HepG2 (cell line): Measurements from ENCODE around the gene MAPK8. TPM values are rescaled to one million over a fixed set of nuclear protein-coding genes. Genes with fewer than 3 reads are reported as not detected.

ENCODE experiments used
- ATAC-seq: fragments of 200-7000 bp; cut with Tn5 transposase; 3 replicates; pipeline ENCODE4 v1.9.1; 2020; ENCODE audit warnings: mild to moderate bottlenecking, moderate library complexity
- BruUV-seq: library from RNA; stranded (reverse); fragments of 400-500 nt; replicated peaks from 2 replicates; lab custom pipeline; 2021; lab: Mats Ljungman, UMichigan
- CTCF ChIA-PET: fragments of 300-600 bp; formaldehyde crosslinking; extraction: SDS; loops from one replicate; lab custom pipeline; 2021; ENCODE audit warnings: low total read pairs, inconsistent platforms, low intra/inter-chr PET ratio; lab: Yijun Ruan, JAX
- POLR2A ChIA-PET: fragments of 350-600 bp; sonication (Branson Sonifier 250); formaldehyde crosslinking; loops from one replicate; lab custom pipeline; 2020; ENCODE audit warnings: antibody characterized with exemption, inconsistent platforms; lab: Yijun Ruan, JAX
- DNase-seq: peaks from one replicate; pipeline ENCODE4 v3.0.0-alpha.2; 2015; ENCODE audit warnings: low spot score
- FAIRE-seq: peaks from 3 replicates; lab custom pipeline; 2011; peaks lifted over from hg19 to GRCh38; lab: Jason Lieb, UNC
- H2AFZ ChIP-seq: one replicate; pipeline ENCODE4 v1.6.1; 2011; ENCODE audit warnings: low read length, inconsistent platforms
- H3K27ac ChIP-seq: fragments of 300-600 bp; 3 replicates; pipeline ENCODE4 v1.8.0; 2011; ENCODE audit warnings: mixed run types, mild to moderate bottlenecking, mixed read lengths, low read length, inconsistent platforms; ENCODE audit not compliant: insufficient read depth; ENCODE audit errors: extremely low read length
- H3K27me3 ChIP-seq, 2 experiments: fragments of 200-600 bp in 1 of 2; 2 replicates in 1 of 2; 3 replicates in 1 of 2; pipeline versions ENCODE4 v1.6.0 to v1.8.0; 2011; ENCODE audit warnings: low read length in 2 of 2, mild to moderate bottlenecking in 2 of 2, moderate library complexity in 2 of 2, inconsistent platforms in 1 of 2; ENCODE audit not compliant: insufficient read depth in 2 of 2, control insufficient read depth in 1 of 2
- H3K36me3 ChIP-seq, 2 experiments: fragments of 200-600 bp in 1 of 2; replicated peaks in 1 of 2; 2 replicates in 1 of 2; 3 replicates in 1 of 2; pipeline versions ENCODE4 v1.5.1 to v1.8.0; 2011; ENCODE audit warnings: low read length in 2 of 2, inconsistent platforms in 1 of 2; ENCODE audit not compliant: insufficient read depth in 2 of 2, control insufficient read depth in 1 of 2
- H3K4me1 ChIP-seq: 2 replicates; pipeline ENCODE4 v1.5.1; 2012; ENCODE audit warnings: low read length, inconsistent platforms; ENCODE audit not compliant: insufficient read depth
- H3K4me2 ChIP-seq: 2 replicates; pipeline ENCODE4 v1.6.0; 2011; ENCODE audit warnings: low read depth, low read length, inconsistent platforms
- H3K4me3 ChIP-seq, 3 experiments: fragments of 200-600 bp in 1 of 3; sonication (generic), shearing (Covaris generic) in 1 of 3; replicated peaks in 1 of 3; 2 replicates each; pipeline ENCODE4 v1.5.1; 2011 to 2016; ENCODE audit warnings: low read length in 3 of 3, inconsistent platforms in 2 of 3, low read depth in 2 of 3, mild to moderate bottlenecking in 2 of 3, control low read depth in 1 of 3, mixed read lengths in 1 of 3; ENCODE audit not compliant: insufficient read depth in 1 of 3
- H3K79me2 ChIP-seq: one replicate; pipeline ENCODE4 v1.6.1; 2011; ENCODE audit warnings: low read length, inconsistent platforms; ENCODE audit not compliant: insufficient read depth
- H3K9ac ChIP-seq: 2 replicates; pipeline ENCODE4 v1.6.0; 2011; ENCODE audit warnings: mild to moderate bottlenecking, low read depth, low read length, inconsistent platforms; ENCODE audit not compliant: insufficient read depth
- H3K9me3 ChIP-seq: 2 replicates; pipeline ENCODE4 v1.5.1; 2012; ENCODE audit warnings: mild to moderate bottlenecking, low read length
- H4K20me1 ChIP-seq: 2 replicates; pipeline ENCODE4 v1.6.0; 2011; ENCODE audit warnings: inconsistent platforms, mild to moderate bottlenecking, low read length, moderate library complexity; ENCODE audit not compliant: insufficient read depth
- ATRX ChIP-seq: sonication (generic); formaldehyde crosslinking; IDR thresholded peaks from 2 replicates; pipeline ENCODE4 v1.4.0; 2020; ENCODE audit warnings: missing genetic modification reagents, borderline replicate concordance
- CEBPB ChIP-seq: IDR thresholded peaks from 2 replicates; pipeline ENCODE4 v1.6.1; 2011; ENCODE audit warnings: low read depth, low read length, improper control_type of control experiment, borderline replicate concordance
- KDM5A ChIP-seq: fragments of 200-600 bp; sonication (generic); IDR thresholded peaks from 2 replicates; pipeline ENCODE4 v1.7.0; 2018; ENCODE audit warnings: antibody characterized with exemption, mild to moderate bottlenecking, low read length, borderline replicate concordance
- MEIS2 ChIP-seq: sonication (generic); formaldehyde crosslinking; IDR thresholded peaks from 2 replicates; pipeline ENCODE4 v1.9.0; 2021; ENCODE audit warnings: mild to moderate bottlenecking, missing genetic modification reagents
- NRL ChIP-seq: sonication (generic); formaldehyde crosslinking; IDR thresholded peaks from 2 replicates; pipeline ENCODE4 v1.5.0; 2020; ENCODE audit warnings: missing genetic modification reagents, mild to moderate bottlenecking, moderate library complexity, borderline replicate concordance
- POLR2G ChIP-seq: fragments of 200-400 bp; formaldehyde crosslinking; IDR thresholded peaks from 2 replicates; pipeline ENCODE4 v1.6.1; 2018; ENCODE audit warnings: mild to moderate bottlenecking, low read depth, low read length, moderate library complexity
- PPARG ChIP-seq: conservative IDR thresholded peaks from 2 replicates; pipeline ENCODE4 v1.6.1; 2016; ENCODE audit warnings: missing biosample characterization, missing genetic modification reagents
- SIN3A ChIP-seq: IDR thresholded peaks from 2 replicates; pipeline ENCODE4 v1.6.1; 2011; ENCODE audit warnings: low read depth, mild to moderate bottlenecking, control low read depth, low read length, borderline replicate concordance
- TOPORS ChIP-seq: sonication (generic); formaldehyde crosslinking; IDR thresholded peaks from 2 replicates; pipeline ENCODE4 v1.8.0; 2023; ENCODE audit warnings: mild to moderate bottlenecking, missing genetic modification reagents
- ZFP37 ChIP-seq: sonication (generic); formaldehyde crosslinking; IDR thresholded peaks from 2 replicates; pipeline ENCODE4 v1.4.0; 2020; ENCODE audit warnings: missing genetic modification reagents, borderline replicate concordance
- ZNF354B ChIP-seq: sonication (generic); formaldehyde crosslinking; IDR thresholded peaks from 2 replicates; pipeline ENCODE4 v1.8.0; 2022; ENCODE audit warnings: mild to moderate bottlenecking, missing genetic modification reagents
- ZNF562 ChIP-seq: sonication (generic); formaldehyde crosslinking; IDR thresholded peaks from 2 replicates; pipeline ENCODE4 v1.8.0; 2022; ENCODE audit warnings: missing genetic modification reagents, borderline replicate concordance
- ZNF615 ChIP-seq: sonication (generic); formaldehyde crosslinking; IDR thresholded peaks from 2 replicates; pipeline ENCODE4 v1.5.0; 2020; ENCODE audit warnings: mild to moderate bottlenecking, missing genetic modification reagents, borderline replicate concordance
- ZNF788 ChIP-seq: sonication (generic); formaldehyde crosslinking; IDR thresholded peaks from 2 replicates; pipeline ENCODE4 v1.5.0; 2020; ENCODE audit warnings: mild to moderate bottlenecking, missing genetic modification reagents, borderline replicate concordance
- WGBS: methylation state at CpG from one replicate; pipeline ENCODE4 v1.1.6; 2017; ENCODE audit warnings: low lambda C conversion rate; 5-methylcytosine and 5-hydroxymethylcytosine counted together
- in situ Hi-C: cut with HindIII; loops from 2 replicates; pipeline ENCODE4 v1.10.0; 2017; ENCODE audit warnings: low pct_unique_long_range_greater_than_20kb; ENCODE audit not compliant: extremely low pct_ligation_motif_present
- intact Hi-C: fragments of 100-400 bp; cut with micrococcal nuclease; formaldehyde crosslinking; loops from one replicate; pipeline ENCODE4 v1.10.0; 2022; ENCODE audit not compliant: unreplicated experiment
- polyA plus RNA-seq, 8 experiments: library from polyadenylated mRNA; depleted of rRNA in 3 of 8; stranded (reverse) in 7 of 8; unstranded in 1 of 8; fragments of >200 nt; fragmentation: Illumina TruSeq in 4 of 8; extraction: Trizol in 4 of 8; gene quantifications; 2 replicates each; pipeline versions ENCODE4 v1.2.1 to v1.2.3, GENCODE V29; 2011 to 2016; ENCODE audit warnings: low read depth in 4 of 8, missing spikeins in 1 of 8, mixed read lengths in 1 of 8; ENCODE audit not compliant: insufficient read depth in 1 of 8
- total RNA-seq, 5 experiments: library from RNA; depleted of rRNA; stranded (reverse); fragments of >200 nt; fragmentation: Illumina TruSeq; extraction: Trizol; gene quantifications; 2 replicates each; pipeline ENCODE4 v1.2.3, GENCODE V29; 2016; ENCODE audit warnings: low read depth in 1 of 5
- TF ChIP-seq, protein P1 (sequence below): IDR thresholded peaks from 2 replicates; pipeline ENCODE4 v1.6.1; 2016; ENCODE audit warnings: missing biosample characterization, missing genetic modification reagents, low read depth

Gene MAPK8
- total and polyA plus RNA-seq, 2 of the 13 experiments (the other 11 are each of a cell fraction or from before 2014, with no cell fraction given): 41.6 to 47.3 TPM

DNA sequence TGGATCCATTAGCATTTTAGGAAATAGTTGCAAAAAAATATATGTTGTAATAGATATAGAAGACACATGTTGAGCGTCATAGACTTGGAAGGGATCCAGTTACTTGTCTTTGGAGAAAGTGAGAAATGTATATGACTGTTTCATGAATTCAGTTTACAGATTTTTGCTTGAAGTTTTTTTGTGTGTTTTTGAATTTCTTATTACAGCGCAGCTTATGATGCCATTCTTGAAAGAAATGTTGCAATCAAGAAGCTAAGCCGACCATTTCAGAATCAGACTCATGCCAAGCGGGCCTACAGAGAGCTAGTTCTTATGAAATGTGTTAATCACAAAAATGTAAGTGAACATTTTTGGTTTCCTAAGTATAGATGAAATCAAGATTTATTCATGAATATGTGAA, 98.2 kb downstream of the MAPK8 start:
- Histone ChIP-seq H3K9me3 (no peaks in the 10 kb centered on the region), H3K4me2 (no peak overlapping the region), H3K36me3 (0 out of 5 replicates have a peak, but pooled peaks cover 0 to 4% of the 10 kb centered on the region in 2 experiments), H3K9ac (no peak overlapping the region), H3K27me3 (no peaks in the 10 kb centered on the region), H3K27ac (no peak overlapping the region), H2AFZ (no peak overlapping the region), H4K20me1 (no peaks in the 10 kb centered on the region), H3K79me2 (no peaks in the 10 kb centered on the region), H3K4me1 (no peaks in the 10 kb centered on the region), H3K4me3 (no peak overlapping the region)
- BruUV-seq: no TSS peak
- ChIA-PET POLR2A (no interaction called here), CTCF (no interaction called here)
- in situ Hi-C loops: no loop called here
- intact Hi-C loops: no loop called here
- no peak for DNase-seq
- ATAC-seq: no peak
- no peak for TF ChIP-seq KDM5A
- TF ChIP-seq ZFP37 (CRISPR knock-in tag): no peak
- no peak for TF ChIP-seq ZNF562
- TF ChIP-seq POLR2G: no peak
- TF ChIP-seq PPARG (CRISPR knock-in tag): no peak
- TF ChIP-seq MEIS2 (CRISPR knock-in tag): no peak
- TF ChIP-seq CEBPB: peak; percentile 30; the same call in 1 of the 2 replicates
- WGBS: 95% methylated on average over 4 of the region's 4 CpGs
- no peak for FAIRE-seq

DNA sequence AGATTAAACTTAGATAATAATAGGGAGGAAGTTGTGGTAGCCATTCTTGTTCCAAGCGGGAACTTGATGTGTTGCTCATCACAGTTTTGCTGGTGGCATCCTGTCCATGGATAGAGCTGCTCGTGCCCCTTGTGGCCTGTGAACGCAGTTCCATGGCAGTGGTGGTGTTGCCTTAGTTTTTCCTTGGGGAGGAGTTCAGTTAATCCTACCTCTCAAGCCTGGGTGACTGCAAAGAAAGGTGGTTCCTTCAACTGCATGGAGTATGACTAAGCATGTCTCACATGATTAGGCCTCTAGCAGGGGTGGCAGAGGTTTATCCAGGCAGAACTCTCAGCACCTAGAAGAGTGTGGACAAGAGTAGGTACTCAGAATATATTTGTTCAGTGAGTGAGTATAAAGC, 99.7 kb downstream of the MAPK8 start:
- intact Hi-C loops (no loop called here), in situ Hi-C loops (no loop called here)
- no peak for DNase-seq
- CTCF ChIA-PET: no interaction called here
- Histone ChIP-seq H3K4me2 (no peak overlapping the region), H3K4me3 (no peak overlapping the region), H3K36me3 (peaks cover 0 to 14% of the 10 kb centered on the region in 2 experiments; a peak in 1 of 5 replicates), H3K9ac (no peak overlapping the region), H2AFZ (no peak overlapping the region), H3K27ac (no peak overlapping the region), H3K4me1 (no peaks in the 10 kb centered on the region), H4K20me1 (no peaks in the 10 kb centered on the region), H3K79me2 (no peaks in the 10 kb centered on the region), H3K27me3 (no peaks in the 10 kb centered on the region), H3K9me3 (no peaks in the 10 kb centered on the region)
- TF ChIP-seq ATRX (CRISPR knock-in tag) (no peak), ZNF615 (CRISPR knock-in tag) (no peak), SIN3A (no peak), ZNF788 (CRISPR knock-in tag) (no peak), TOPORS (no peak), NRL (CRISPR knock-in tag) (no peak), ZNF354B (CRISPR knock-in tag) (no peak)
- TF ChIP-seq, protein P1, sequence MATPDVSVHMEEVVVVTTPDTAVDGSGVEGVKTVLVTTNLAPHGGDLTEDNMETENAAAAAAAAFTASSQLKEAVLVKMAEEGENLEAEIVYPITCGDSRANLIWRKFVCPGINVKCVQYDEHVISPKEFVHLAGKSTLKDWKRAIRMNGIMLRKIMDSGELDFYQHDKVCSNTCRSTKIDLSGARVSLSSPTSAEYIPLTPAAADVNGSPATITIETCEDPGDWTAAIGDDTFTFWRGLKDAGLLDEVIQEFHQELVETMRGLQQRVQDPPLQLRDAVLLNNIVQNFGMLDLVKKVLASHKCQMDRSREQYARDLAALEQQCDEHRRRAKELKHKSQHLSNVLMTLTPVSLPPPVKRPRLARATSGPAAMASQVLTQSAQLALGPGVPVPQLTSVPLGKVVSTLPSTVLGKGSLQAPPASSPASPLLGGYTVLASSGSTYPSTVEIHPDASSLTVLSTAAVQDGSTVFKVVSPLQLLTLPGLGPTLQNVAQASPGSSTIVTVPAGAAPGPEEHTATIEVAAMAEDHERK (CRISPR knock-in tag): no peak
- BruUV-seq: no TSS peak
- 67% methylated on average over 3 of the region's 3 CpGs for WGBS
- ATAC-seq: no peak
- POLR2A ChIA-PET: no interaction called here
- FAIRE-seq: no peak
